Testis (tissue), 3 donors: ENCODE measurements around the gene LRMDA. TPM values are rescaled to one million over a fixed set of nuclear protein-coding genes. Genes with fewer than 3 reads are reported as not detected.

ENCODE experiments used
- DNase-seq: peaks from one replicate; pipeline ENCODE4 v3.0.0-alpha.2; 2019
- H3K27ac ChIP-seq, 2 donors: fragments of 200-600 bp; sonication (generic); one replicate each; pipeline ENCODE4 v1.5.1; 2019
- H3K27me3 ChIP-seq: fragments of 200-600 bp; sonication (generic); one replicate; pipeline ENCODE4 v1.5.1; 2019
- H3K36me3 ChIP-seq: fragments of 200-600 bp; sonication (generic); one replicate; pipeline ENCODE4 v1.5.1; 2017; ENCODE audit warnings: low read depth; ENCODE audit errors: missing control alignments
- H3K4me1 ChIP-seq: fragments of 200-600 bp; sonication (generic); one replicate; pipeline ENCODE4 v1.5.1; 2019
- H3K4me3 ChIP-seq, 2 donors: fragments of 200-600 bp; sonication (generic); one replicate each; pipeline ENCODE4 v1.5.1; 2017 to 2019
- H3K9me3 ChIP-seq: fragments of 200-600 bp; sonication (generic); one replicate; pipeline ENCODE4 v1.5.1; 2017
- POLR2A ChIP-seq: fragments of 450-650 bp; IDR thresholded peaks from one replicate; pipeline ENCODE4 v1.6.1; 2017; ENCODE audit warnings: antibody characterized with exemption, mild to moderate bottlenecking, moderate library complexity
- WGBS, 2 donors: methylation state at CpG; one replicate each; pipeline ENCODE4 v1.1.5; 2018; 5-methylcytosine and 5-hydroxymethylcytosine counted together
- intact Hi-C: fragments of 100-400 bp; cut with DNase I; formaldehyde crosslinking; loops from one replicate; pipeline ENCODE4 v1.15.1; 2023; ENCODE audit warnings: low total_unique reads
- polyA plus RNA-seq: library from polyadenylated mRNA; stranded (reverse); fragments of 350-450 nt; fragmentation: Illumina TruSeq; extraction: RNeasy Lipid Tissue Mini Kit (QIAGEN cat#74804); gene quantifications from one replicate; pipeline ENCODE4 v1.2.3, GENCODE V29; 2014; ENCODE audit warnings: low read depth, low replicate concordance; ENCODE audit not compliant: insufficient read depth
- total RNA-seq, 2 donors: library from RNA; depleted of rRNA; stranded (reverse); fragments of >200 nt; gene quantifications; one replicate each; pipeline ENCODE4 v1.2.3, GENCODE V29; 2016
- TF ChIP-seq, protein P1 (sequence below), 3 experiments: fragments of 450-650 bp in 2 of 3; fragments of 200-600 bp in 1 of 3; sonication (generic) in 1 of 3; IDR thresholded peaks; one replicate each; pipeline ENCODE4 v1.5.1; 2016 to 2019; ENCODE audit warnings: antibody characterized with exemption in 3 of 3, mild to moderate bottlenecking in 2 of 3, moderate library complexity in 1 of 3

Gene LRMDA
- total and polyA plus RNA-seq, 3 donors from 2014 or later, result 7.6 to 13.8 (median 10.6) TPM

DNA sequence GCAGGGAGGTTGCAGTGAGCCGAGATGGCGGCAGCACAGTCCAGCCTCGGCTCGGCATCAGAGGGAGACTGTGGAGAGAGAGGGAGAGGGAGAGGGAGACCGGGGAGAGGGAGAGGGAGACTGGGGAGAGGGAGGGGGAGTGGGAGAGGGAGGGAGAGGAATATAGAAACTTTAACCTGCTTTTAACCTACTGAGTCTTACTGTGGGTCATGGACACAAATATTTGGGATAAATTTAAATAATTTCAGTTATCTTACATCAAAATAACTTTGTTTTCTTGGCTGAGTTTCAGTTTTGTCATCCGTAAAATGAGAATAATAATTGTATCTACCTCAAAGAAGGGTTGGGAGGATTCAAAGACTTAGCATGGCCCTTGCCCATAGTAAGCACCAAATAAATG lies 319.8 kb downstream of the LRMDA start:
- Histone ChIP-seq H3K27ac (no peak overlapping the region), H3K4me1 (no peaks in the 10 kb centered on the region), H3K36me3 (no peaks in the 10 kb centered on the region), H3K9me3 (no peaks in the 10 kb centered on the region), H3K4me3 (no peak overlapping the region), H3K27me3 (no peaks in the 10 kb centered on the region)
- no peak for DNase-seq
- TF ChIP-seq, protein P1, sequence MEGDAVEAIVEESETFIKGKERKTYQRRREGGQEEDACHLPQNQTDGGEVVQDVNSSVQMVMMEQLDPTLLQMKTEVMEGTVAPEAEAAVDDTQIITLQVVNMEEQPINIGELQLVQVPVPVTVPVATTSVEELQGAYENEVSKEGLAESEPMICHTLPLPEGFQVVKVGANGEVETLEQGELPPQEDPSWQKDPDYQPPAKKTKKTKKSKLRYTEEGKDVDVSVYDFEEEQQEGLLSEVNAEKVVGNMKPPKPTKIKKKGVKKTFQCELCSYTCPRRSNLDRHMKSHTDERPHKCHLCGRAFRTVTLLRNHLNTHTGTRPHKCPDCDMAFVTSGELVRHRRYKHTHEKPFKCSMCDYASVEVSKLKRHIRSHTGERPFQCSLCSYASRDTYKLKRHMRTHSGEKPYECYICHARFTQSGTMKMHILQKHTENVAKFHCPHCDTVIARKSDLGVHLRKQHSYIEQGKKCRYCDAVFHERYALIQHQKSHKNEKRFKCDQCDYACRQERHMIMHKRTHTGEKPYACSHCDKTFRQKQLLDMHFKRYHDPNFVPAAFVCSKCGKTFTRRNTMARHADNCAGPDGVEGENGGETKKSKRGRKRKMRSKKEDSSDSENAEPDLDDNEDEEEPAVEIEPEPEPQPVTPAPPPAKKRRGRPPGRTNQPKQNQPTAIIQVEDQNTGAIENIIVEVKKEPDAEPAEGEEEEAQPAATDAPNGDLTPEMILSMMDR (IDR thresholded peaks at IDR 0.05), result no peak
- no peak for TF ChIP-seq POLR2A
- intact Hi-C loops, result no loop called here
- WGBS, 2 donors, result 51 to 63% methylated on average over 6 of the region's 6 CpGs

DNA sequence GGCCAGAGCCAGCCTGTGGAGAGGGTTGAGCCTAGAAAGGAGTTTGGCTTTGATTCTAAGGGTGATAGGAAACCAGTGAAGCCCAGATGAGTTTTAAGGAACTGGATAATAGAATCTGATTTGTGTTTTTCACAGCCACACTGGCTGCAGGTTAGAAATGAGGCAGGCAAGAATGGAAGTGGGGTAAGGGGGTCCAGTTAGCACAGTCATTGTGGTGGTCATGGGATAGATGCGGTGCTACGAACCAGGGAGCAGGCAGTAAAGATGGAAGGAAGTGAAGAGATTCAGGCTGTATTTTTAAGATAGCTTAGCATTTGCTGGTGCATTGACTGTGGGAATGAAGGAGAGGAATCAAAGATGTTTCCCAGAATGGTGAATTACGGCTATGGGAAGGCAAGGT lies 322.2 kb downstream of the LRMDA start:
- intact Hi-C loops, result no loop called here
- 84 to 94% methylated on average over 3 of the region's 3 CpGs for WGBS, 2 donors
- H3K27ac ChIP-seq, result no peak overlapping the region
- no peaks in the 10 kb centered on the region for H3K27me3 ChIP-seq
- no peak overlapping the region for H3K4me3 ChIP-seq
- TF ChIP-seq POLR2A, result no peak
- TF ChIP-seq, protein P1 (IDR thresholded peaks at IDR 0.05), result no peak
- H3K9me3 ChIP-seq, result no peaks in the 10 kb centered on the region
- no peak for DNase-seq
- no peaks in the 10 kb centered on the region for H3K36me3 ChIP-seq
- no peaks in the 10 kb centered on the region for H3K4me1 ChIP-seq

DNA sequence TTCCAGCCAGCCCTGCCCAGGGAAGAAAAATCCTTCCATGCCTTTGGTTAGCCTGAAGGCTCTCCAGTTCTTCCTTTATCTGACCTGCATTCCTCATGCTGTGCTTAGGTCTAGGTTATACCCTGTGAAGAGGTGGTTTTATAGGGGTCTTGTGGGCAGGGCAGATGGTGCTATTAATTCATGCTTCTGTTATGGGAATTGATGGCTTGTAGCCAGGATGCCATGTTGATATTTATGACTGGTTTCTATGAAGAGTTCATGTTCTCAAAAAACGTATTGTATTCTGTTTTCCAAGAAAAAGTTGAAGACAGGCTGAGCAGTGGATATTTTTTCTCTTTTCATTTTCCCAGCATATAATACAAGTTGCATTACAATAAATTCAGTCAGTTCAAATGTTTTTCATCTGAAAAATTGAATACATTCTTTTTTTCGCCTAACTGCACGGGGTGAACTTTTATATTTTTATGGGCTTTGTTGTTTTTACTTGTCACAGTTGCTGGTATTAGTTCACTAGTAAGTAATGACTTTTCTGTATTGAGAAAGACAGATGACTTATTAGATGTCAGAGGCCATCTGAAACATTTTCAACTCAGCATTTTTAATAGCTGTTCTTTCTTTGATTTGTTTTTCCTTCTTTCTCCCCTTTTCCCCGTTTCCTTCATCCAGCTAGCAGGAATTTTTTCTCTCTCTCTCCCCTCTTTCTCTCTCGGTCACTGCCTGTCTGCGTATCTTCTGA lies 322.8 kb downstream of the LRMDA start:
- intact Hi-C loops, result no loop called here
- H3K4me1 ChIP-seq, result no peaks in the 10 kb centered on the region
- H3K9me3 ChIP-seq, result no peaks in the 10 kb centered on the region
- TF ChIP-seq POLR2A, result no peak
- TF ChIP-seq, protein P1 (IDR thresholded peaks at IDR 0.05), result no peak
- WGBS, 2 donors, result 44 to 45% methylated on average over 6 of the region's 6 CpGs
- no peak overlapping the region for H3K27ac ChIP-seq
- H3K27me3 ChIP-seq, result no peaks in the 10 kb centered on the region
- H3K4me3 ChIP-seq, result no peak overlapping the region
- no peak for DNase-seq
- H3K36me3 ChIP-seq, result no peaks in the 10 kb centered on the region

DNA sequence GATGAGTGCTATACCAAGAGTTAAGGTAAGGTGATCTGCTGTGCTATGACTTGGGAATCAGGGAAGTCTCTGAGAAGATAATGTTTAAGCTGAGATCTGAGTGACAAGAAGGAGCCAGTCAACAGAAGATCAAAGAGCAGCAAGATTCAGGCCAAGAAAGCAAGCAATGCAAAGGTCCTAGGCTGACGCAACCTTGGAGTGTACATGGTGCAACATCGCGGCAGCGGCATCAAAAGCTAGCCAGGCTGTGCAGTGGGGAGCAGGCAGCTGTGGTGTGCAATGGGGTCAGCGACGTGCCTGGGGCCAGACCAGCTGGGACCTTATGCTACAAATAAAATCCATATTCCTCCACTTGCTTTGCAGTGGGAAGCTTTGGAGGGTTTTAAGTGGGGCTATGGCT lies 324.1 kb downstream of the LRMDA start:
- Histone ChIP-seq H3K27ac (no peak overlapping the region), H3K4me1 (no peaks in the 10 kb centered on the region), H3K27me3 (no peaks in the 10 kb centered on the region), H3K9me3 (no peaks in the 10 kb centered on the region), H3K4me3 (no peak overlapping the region), H3K36me3 (no peaks in the 10 kb centered on the region)
- 92 to 95% methylated on average over 6 of the region's 6 CpGs for WGBS, 2 donors
- DNase-seq, result no peak
- TF ChIP-seq, protein P1 (IDR thresholded peaks at IDR 0.05), result no peak
- no peak for TF ChIP-seq POLR2A
- intact Hi-C loops, result no loop called here

DNA sequence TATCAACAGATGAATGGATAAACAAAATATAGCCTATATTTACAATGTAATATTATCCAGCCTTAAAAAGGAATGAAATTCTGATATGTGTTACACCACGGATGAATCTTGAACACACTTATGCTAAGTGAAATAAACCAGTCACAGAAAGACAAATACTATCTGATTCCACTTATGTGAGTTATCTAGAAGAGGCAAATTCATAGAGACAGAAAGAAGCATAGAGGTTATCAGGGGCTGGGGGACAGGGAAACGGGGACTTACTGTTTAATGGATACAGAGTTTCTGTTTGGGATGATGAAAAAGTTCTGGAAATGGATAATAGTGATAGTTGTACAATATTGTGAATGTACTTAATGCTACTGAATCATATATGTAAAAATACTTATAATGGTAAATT lies 329.9 kb downstream of the LRMDA start:
- Histone ChIP-seq H3K27me3 (no peaks in the 10 kb centered on the region), H3K4me3 (no peak overlapping the region), H3K4me1 (no peaks in the 10 kb centered on the region), H3K9me3 (no peaks in the 10 kb centered on the region), H3K27ac (no peak overlapping the region), H3K36me3 (no peaks in the 10 kb centered on the region)
- DNase-seq, result no peak
- 73 to 88% methylated on average over 2 of the region's 2 CpGs for WGBS, 2 donors
- intact Hi-C loops, result no loop called here
- TF ChIP-seq POLR2A, result no peak
- TF ChIP-seq, protein P1 (IDR thresholded peaks at IDR 0.05), result no peak
